Measurements from ENCODE around the gene GRB14.

- no peak for TF ChIP-seq CTCF (conservative IDR thresholded peaks at IDR 0.05 in 1 of 2, IDR thresholded peaks at IDR 0.05 in 1 of 2; ENCODE audit: low read depth in 1 of 2, low read length in 2 of 2)
- no peak for TF ChIP-seq EZH2 (IDR thresholded peaks at IDR 0.05; ENCODE audit: low read length, missing control alignments)
Measured at GRCh38 chr2:164561416-164561815, 59.9 kb downstream of the GRB14 start.
